Tibial nerve (tissue), 4 donors: ENCODE data around the gene YTHDF2. TPM values are rescaled to one million over a fixed set of nuclear protein-coding genes. Genes with fewer than 3 reads are reported as not detected.

Experiments
- DNase-seq, 2 donors: peaks; one replicate each; pipeline ENCODE4 v3.0.0-alpha.2; 2019; ENCODE audit warnings: low spot score in 2 of 2
- H3K27ac ChIP-seq, 4 donors: fragments of 200-600 bp; sonication (generic) in 3 of 4; one replicate each; pipeline ENCODE4 v1.5.1; 2017 to 2019; ENCODE audit warnings: mild to moderate bottlenecking in 1 of 4
- H3K27me3 ChIP-seq, 2 donors: fragments of 200-600 bp; sonication (generic) in 1 of 2; one replicate each; pipeline versions ENCODE4 v1.5.1 to v1.6.0; 2017 to 2019
- H3K36me3 ChIP-seq, 3 donors: fragments of 200-600 bp; sonication (generic); one replicate each; pipeline ENCODE4 v1.5.1; 2018 to 2019
- H3K4me1 ChIP-seq, 4 donors: fragments of 200-600 bp; sonication (generic) in 3 of 4; one replicate each; pipeline ENCODE4 v1.5.1; 2017 to 2019
- H3K4me3 ChIP-seq, 4 donors: fragments of 200-600 bp; sonication (generic) in 3 of 4; one replicate each; pipeline ENCODE4 v1.5.1; 2017 to 2019; ENCODE audit warnings: mild to moderate bottlenecking in 1 of 4, moderate library complexity in 1 of 4
- H3K9me3 ChIP-seq, 4 donors: fragments of 200-600 bp; sonication (generic) in 3 of 4; one replicate each; pipeline ENCODE4 v1.5.1; 2017 to 2019
- EP300 ChIP-seq, 2 donors: sonication (generic); formaldehyde crosslinking; IDR thresholded peaks; one replicate each; pipeline ENCODE4 v1.6.1; 2017; ENCODE audit warnings: antibody characterized with exemption in 2 of 2, mild to moderate bottlenecking in 1 of 2
- POLR2A ChIP-seq, 2 donors: fragments of 450-650 bp; IDR thresholded peaks; one replicate each; pipeline ENCODE4 v1.6.1; 2017; ENCODE audit warnings: antibody characterized with exemption in 2 of 2, mild to moderate bottlenecking in 2 of 2, moderate library complexity in 2 of 2
- WGBS, 2 donors: methylation state at CpG; one replicate each; pipeline ENCODE4 v1.1.5; 2018; 5-methylcytosine and 5-hydroxymethylcytosine counted together
- total RNA-seq, 4 donors: library from RNA; depleted of rRNA; stranded (reverse); fragments of >200 nt; gene quantifications; one replicate each; pipeline ENCODE4 v1.1.0, GENCODE V29; 2016
- TF ChIP-seq, protein P1 (sequence below), 5 experiments: fragments of 200-600 bp in 3 of 5; fragments of 450-650 bp in 2 of 5; sonication (generic) in 3 of 5; IDR thresholded peaks; one replicate each; pipeline ENCODE4 v1.5.1; 2016 to 2019; ENCODE audit warnings: antibody characterized with exemption in 5 of 5, mild to moderate bottlenecking in 3 of 5, moderate library complexity in 2 of 5

The YTHDF2 gene
- total RNA-seq, 4 donors from 2014 or later: 40.4 to 42.8 (median 41.0) TPM

DNA sequence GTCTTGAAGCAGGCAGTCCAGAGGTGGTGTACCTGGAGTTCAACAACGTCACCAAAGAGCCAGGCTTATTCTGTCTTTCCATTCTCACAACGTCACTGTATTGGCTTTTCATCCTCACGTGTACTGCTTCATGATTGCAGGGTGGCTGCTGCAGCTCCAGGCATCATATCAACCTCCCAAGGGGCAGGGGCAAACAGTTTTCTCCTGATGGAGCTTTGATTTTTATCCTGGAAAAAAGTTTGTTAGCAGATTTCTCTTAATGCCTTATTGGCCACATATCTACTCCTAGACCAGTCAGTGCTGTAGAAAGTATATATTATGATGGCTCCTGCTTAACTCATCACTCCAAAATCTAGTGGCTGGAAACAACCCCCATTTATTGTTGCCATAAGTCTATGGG, 66.9 kb downstream of the YTHDF2 start:
- no peaks in the 10 kb centered on the region for H3K4me1 ChIP-seq
- H3K27me3 ChIP-seq: no peaks in the 10 kb centered on the region
- H3K4me3 ChIP-seq: no peak overlapping the region
- DNase-seq: no peak
- TF ChIP-seq, protein P1, sequence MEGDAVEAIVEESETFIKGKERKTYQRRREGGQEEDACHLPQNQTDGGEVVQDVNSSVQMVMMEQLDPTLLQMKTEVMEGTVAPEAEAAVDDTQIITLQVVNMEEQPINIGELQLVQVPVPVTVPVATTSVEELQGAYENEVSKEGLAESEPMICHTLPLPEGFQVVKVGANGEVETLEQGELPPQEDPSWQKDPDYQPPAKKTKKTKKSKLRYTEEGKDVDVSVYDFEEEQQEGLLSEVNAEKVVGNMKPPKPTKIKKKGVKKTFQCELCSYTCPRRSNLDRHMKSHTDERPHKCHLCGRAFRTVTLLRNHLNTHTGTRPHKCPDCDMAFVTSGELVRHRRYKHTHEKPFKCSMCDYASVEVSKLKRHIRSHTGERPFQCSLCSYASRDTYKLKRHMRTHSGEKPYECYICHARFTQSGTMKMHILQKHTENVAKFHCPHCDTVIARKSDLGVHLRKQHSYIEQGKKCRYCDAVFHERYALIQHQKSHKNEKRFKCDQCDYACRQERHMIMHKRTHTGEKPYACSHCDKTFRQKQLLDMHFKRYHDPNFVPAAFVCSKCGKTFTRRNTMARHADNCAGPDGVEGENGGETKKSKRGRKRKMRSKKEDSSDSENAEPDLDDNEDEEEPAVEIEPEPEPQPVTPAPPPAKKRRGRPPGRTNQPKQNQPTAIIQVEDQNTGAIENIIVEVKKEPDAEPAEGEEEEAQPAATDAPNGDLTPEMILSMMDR (IDR thresholded peaks at IDR 0.05): no peak
- no peak for TF ChIP-seq POLR2A (IDR thresholded peaks at IDR 0.05)
- TF ChIP-seq EP300 (IDR thresholded peaks at IDR 0.05): no peak
- 89 to 98% methylated on average over 3 of the region's 3 CpGs for WGBS, 2 donors
- no peak overlapping the region for H3K27ac ChIP-seq
- no peaks in the 10 kb centered on the region for H3K36me3 ChIP-seq
- H3K9me3 ChIP-seq: peaks cover 0 to 6% (median 0%) of the 10 kb centered on the region in 4 donors

DNA sequence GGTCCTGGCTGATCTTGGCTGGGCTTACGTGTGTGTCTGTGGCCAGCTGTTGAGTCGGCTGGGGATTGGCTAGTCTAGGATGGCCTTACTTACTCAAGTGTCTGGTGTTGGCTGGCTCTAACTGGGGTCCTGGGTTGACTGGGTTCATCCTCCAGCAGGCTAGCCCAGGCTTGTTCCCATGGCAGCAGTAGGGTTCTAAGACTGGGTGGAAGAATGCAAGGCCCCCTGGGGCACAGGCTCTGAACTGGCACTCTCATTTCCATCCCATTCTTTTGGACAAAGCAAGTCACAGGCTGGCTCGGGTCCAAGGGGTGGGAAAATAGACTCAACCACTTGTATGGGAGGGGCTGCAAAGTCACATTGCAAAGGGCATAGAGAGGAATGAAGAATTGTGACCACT, 67.3 kb downstream of the YTHDF2 start:
- 57 to 64% methylated on average over 3 of the region's 3 CpGs for WGBS, 2 donors
- no peaks in the 10 kb centered on the region for H3K4me1 ChIP-seq
- no peak overlapping the region for H3K27ac ChIP-seq
- no peak for TF ChIP-seq POLR2A (IDR thresholded peaks at IDR 0.05)
- peaks cover 0 to 3% of the 10 kb centered on the region in 2 donors for H3K27me3 ChIP-seq
- no peak overlapping the region for H3K4me3 ChIP-seq
- H3K9me3 ChIP-seq: peaks cover 0 to 6% (median 0%) of the 10 kb centered on the region in 4 donors
- DNase-seq: no peak
- no peaks in the 10 kb centered on the region for H3K36me3 ChIP-seq

DNA sequence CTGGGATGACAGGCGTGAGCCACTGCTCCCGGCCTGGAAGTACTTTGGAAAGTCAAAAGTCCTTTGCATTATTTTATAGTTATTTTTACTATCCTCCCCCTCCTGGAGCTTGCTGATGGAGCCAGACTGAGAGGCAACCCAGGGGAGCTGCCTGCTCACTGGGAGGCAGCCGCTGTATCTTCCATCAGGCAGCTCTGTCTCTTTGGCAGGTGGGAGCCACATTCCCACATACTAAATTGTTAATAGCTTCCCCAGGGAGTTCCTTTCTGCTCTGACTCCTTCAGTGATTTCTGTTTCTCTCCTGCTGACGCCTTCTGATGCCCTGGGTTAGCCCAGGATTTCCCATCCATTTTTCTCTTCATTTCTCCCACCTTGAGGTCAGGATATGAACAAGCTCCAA, 70.3 kb downstream of the YTHDF2 start:
- Histone ChIP-seq H3K4me1 (peaks cover 0 to 3% (median 0%) of the 10 kb centered on the region in 4 donors), H3K27me3 (peaks cover 0 to 30% of the 10 kb centered on the region in 2 donors), H3K36me3 (no peaks in the 10 kb centered on the region), H3K27ac (no peak overlapping the region), H3K4me3 (no peak overlapping the region), H3K9me3 (peaks cover 0 to 6% (median 0%) of the 10 kb centered on the region in 4 donors)
- TF ChIP-seq POLR2A (IDR thresholded peaks at IDR 0.05): no peak
- TF ChIP-seq, protein P1 (IDR thresholded peaks at IDR 0.05): no peak
- no peak for TF ChIP-seq EP300 (IDR thresholded peaks at IDR 0.05)
- DNase-seq: no peak
- 44 to 53% methylated on average over 4 of the region's 4 CpGs for WGBS, 2 donors

DNA sequence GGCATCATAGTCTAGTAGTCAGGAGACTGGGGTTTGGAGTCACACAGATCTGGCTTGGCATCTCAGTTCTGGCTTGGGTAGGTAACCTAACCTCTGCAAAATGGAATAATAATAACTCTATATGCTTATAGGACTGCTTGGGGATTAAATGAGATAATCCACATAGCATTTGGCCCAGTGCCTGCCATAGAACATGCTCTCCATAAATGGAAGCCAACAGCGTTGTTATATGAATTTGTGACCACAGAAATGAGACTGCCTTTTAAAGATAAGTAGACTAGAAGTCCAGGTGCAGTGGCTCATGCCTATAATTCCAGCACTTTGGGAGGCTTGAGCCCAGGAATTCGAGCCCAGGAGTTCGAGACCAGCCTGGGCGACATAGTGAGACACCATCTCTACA, 71.2 kb downstream of the YTHDF2 start:
- H3K27me3 ChIP-seq: peaks cover 0 to 38% of the 10 kb centered on the region in 2 donors
- no peak for DNase-seq
- H3K4me3 ChIP-seq: no peak overlapping the region
- TF ChIP-seq POLR2A (IDR thresholded peaks at IDR 0.05) (no peak), EP300 (IDR thresholded peaks at IDR 0.05) (no peak)
- TF ChIP-seq, protein P1 (IDR thresholded peaks at IDR 0.05): no peak
- H3K9me3 ChIP-seq: peaks cover 0 to 6% (median 0%) of the 10 kb centered on the region in 4 donors
- peaks cover 0 to 11% (median 0%) of the 10 kb centered on the region in 4 donors for H3K4me1 ChIP-seq
- no peaks in the 10 kb centered on the region for H3K36me3 ChIP-seq
- H3K27ac ChIP-seq: no peak overlapping the region
- whole genome bisulfite sequencing, 2 donors: 80 to 83% methylated on average over 4 of the region's 4 CpGs

DNA sequence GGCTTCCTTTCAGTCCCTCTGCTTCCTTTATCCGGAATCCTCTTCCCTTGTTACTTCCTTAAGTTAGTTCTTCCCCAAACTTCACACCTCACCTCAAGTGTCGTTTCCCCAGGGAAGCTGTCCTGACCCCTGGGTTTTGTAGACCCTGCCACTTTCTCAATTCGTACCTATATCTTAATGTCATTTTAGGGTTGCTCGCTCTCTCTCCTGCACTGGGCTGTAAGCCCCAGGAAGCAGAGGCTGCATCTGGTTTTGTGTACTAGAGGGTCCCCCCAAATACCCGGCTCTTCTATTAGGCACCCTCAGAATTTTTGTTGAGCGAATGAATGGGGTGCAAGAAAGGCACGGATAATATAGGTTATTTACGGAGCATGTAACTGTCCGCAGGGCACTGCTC, 74.6 kb downstream of the YTHDF2 start:
- Histone ChIP-seq H3K27me3 (peaks cover 0 to 72% of the 10 kb centered on the region in 2 donors), H3K4me1 (peaks cover 0 to 11% (median 0%) of the 10 kb centered on the region in 4 donors), H3K27ac (no peak overlapping the region), H3K9me3 (no peaks in the 10 kb centered on the region), H3K4me3 (no peak overlapping the region), H3K36me3 (no peaks in the 10 kb centered on the region)
- WGBS, 2 donors: 60 to 63% methylated on average over 9 of the region's 9 CpGs
- TF ChIP-seq, protein P1 (IDR thresholded peaks at IDR 0.05): no peak
- TF ChIP-seq EP300 (IDR thresholded peaks at IDR 0.05): no peak
- no peak for TF ChIP-seq POLR2A (IDR thresholded peaks at IDR 0.05)
- DNase-seq: no peak
